Naive thymus-derived CD8-positive, alpha-beta T cell (primary cell): ENCODE results near the gene ACBD4. TPM values are rescaled to one million over a fixed set of nuclear protein-coding genes. Genes with fewer than 3 reads are reported as not detected.

ENCODE experiments used
- microRNA-seq: library from miRNA; unstranded; fragments of <30 nt; microRNA quantifications from one replicate; pipeline ENCODE4 v1.2.0, GENCODE V29; 2022; ENCODE audit warnings: borderline microRNAs expressed
- polyA plus RNA-seq, 3 donors: library from polyadenylated mRNA; unstranded; fragments of 300-500 nt; fragmentation: Illumina TruSeq; gene quantifications; one replicate each; pipeline ENCODE4 v1.2.3, GENCODE V29; 2021
- total RNA-seq, 8 experiments: library from RNA in 2 of 8; stranded (reverse) in 2 of 8; gene quantifications; one replicate each; pipeline ENCODE4 v1.2.3 and lab custom pipeline; 2021 to 2026

Gene ACBD4
- total and polyA plus RNA-seq, 5 experiments from 2014 or later = 10.5 to 48.5 (median 17.4) TPM

Small RNA genes lying within 50 kb of the gene (microRNA-seq; reads per million reads assigned to microRNA genes)
- gene MIR6784 = not detected

Other genes starting within 250 kb of the ACBD4 start
- 100 to 1,000 TPM; 101 to 113 TPM for gene EFTUD2, start 236.2 kb upstream of the ACBD4 start, total RNA-seq
- 10 to 100 TPM; 57.0 to 79.0 (median 68.3) TPM for gene EFTUD2, start 236.2 kb upstream of the ACBD4 start, polyA plus RNA-seq
- gene GFAP, start 220.2 kb upstream of the ACBD4 start, total RNA-seq = not detected
- under 1 TPM in 2 of 3 donors, not detected in 1; 0.06 to 0.24 TPM for gene GFAP, start 220.2 kb upstream of the ACBD4 start, polyA plus RNA-seq
- gene KIF18B, start 187.9 kb upstream of the ACBD4 start, total RNA-seq = not detected
- not detected for gene KIF18B, start 187.9 kb upstream of the ACBD4 start, polyA plus RNA-seq
- not detected for gene C1QL1, start 167.4 kb upstream of the ACBD4 start, total RNA-seq
- not detected for gene C1QL1, start 167.4 kb upstream of the ACBD4 start, polyA plus RNA-seq
- gene DCAKD, start 84.1 kb upstream of the ACBD4 start, total RNA-seq = 10 to 100 TPM; 36.1 to 37.9 TPM
- gene DCAKD, start 84.1 kb upstream of the ACBD4 start, polyA plus RNA-seq = 10 to 100 TPM; 13.1 to 16.1 (median 16.0) TPM
- 100 to 1,000 TPM; 130 to 139 TPM for gene NMT1, start 74.4 kb upstream of the ACBD4 start, total RNA-seq
- gene NMT1, start 74.4 kb upstream of the ACBD4 start, polyA plus RNA-seq = 10 to 100 TPM; 55.2 to 70.8 (median 65.0) TPM
- 1 to 10 TPM; 1.6 to 4.0 TPM for gene PLCD3, start 3.2 kb upstream of the ACBD4 start, total RNA-seq
- under 1 TPM; 0.35 to 0.65 (median 0.56) TPM for gene PLCD3, start 3.2 kb upstream of the ACBD4 start, polyA plus RNA-seq
- 10 to 100 TPM; 34.3 to 35.1 TPM for gene HEXIM1, start 12.8 kb downstream of the ACBD4 start, total RNA-seq
- gene HEXIM1, start 12.8 kb downstream of the ACBD4 start, polyA plus RNA-seq = 1 to 10 TPM; 4.9 to 6.8 (median 5.4) TPM
- gene HEXIM2, start 26.2 kb downstream of the ACBD4 start, total RNA-seq = 1 to 10 TPM; 3.4 to 4.4 TPM
- gene HEXIM2, start 26.2 kb downstream of the ACBD4 start, polyA plus RNA-seq = 1 to 10 TPM; 2.6 to 3.6 (median 3.3) TPM
- 100 to 1,000 TPM; 383 to 394 TPM for gene FMNL1, start 86.2 kb downstream of the ACBD4 start, total RNA-seq
- 10 to 100 TPM; 18.0 to 35.5 (median 21.5) TPM for gene FMNL1, start 86.2 kb downstream of the ACBD4 start, polyA plus RNA-seq
- under 1 TPM; 0.47 to 0.75 TPM for gene SPATA32, start 126.4 kb downstream of the ACBD4 start, total RNA-seq
- gene SPATA32, start 126.4 kb downstream of the ACBD4 start, polyA plus RNA-seq = under 1 TPM; 0.30 to 0.81 (median 0.44) TPM
- 10 to 100 TPM; 37.6 to 37.8 TPM for gene MAP3K14, start 181.3 kb downstream of the ACBD4 start, total RNA-seq
- 1 to 10 TPM in 2 of 3 donors, under 1 TPM in 1; 0.73 to 7.2 (median 1.8) TPM for gene MAP3K14, start 181.3 kb downstream of the ACBD4 start, polyA plus RNA-seq